Osteoblast (primary cell): Measurements from ENCODE around the gene SOX5. TPM values are rescaled to one million over a fixed set of nuclear protein-coding genes. Genes with fewer than 3 reads are reported as not detected.

Source experiments
- DNase-seq: peaks from one replicate; pipeline ENCODE4 v3.0.0; 2011; ENCODE audit warnings: low spot score, mixed read lengths; ENCODE audit not compliant: insufficient read length; ENCODE audit errors: missing footprints
- H2AFZ ChIP-seq: 2 replicates; pipeline ENCODE4 v1.6.0; 2011; ENCODE audit warnings: mild to moderate bottlenecking, low read length
- H3K27ac ChIP-seq: 2 replicates; pipeline ENCODE4 v1.5.1; 2011; ENCODE audit warnings: mild to moderate bottlenecking, low read depth, low read length, moderate library complexity
- H3K27me3 ChIP-seq: 2 replicates; pipeline ENCODE4 v1.6.0; 2012; ENCODE audit warnings: mild to moderate bottlenecking, control low read depth, inconsistent platforms, low read length, moderate library complexity; ENCODE audit not compliant: insufficient read depth
- H3K36me3 ChIP-seq: 2 replicates; pipeline ENCODE4 v1.5.1; 2011; ENCODE audit warnings: mild to moderate bottlenecking, low read length, control low read depth, moderate library complexity; ENCODE audit not compliant: insufficient read depth
- H3K4me1 ChIP-seq: 2 replicates; pipeline ENCODE4 v1.5.1; 2011; ENCODE audit warnings: mild to moderate bottlenecking, low read length, control low read depth, moderate library complexity; ENCODE audit not compliant: insufficient read depth
- H3K4me2 ChIP-seq: 2 replicates; pipeline ENCODE4 v1.6.0; 2011; ENCODE audit warnings: mild to moderate bottlenecking, low read length; ENCODE audit not compliant: insufficient read depth
- H3K4me3 ChIP-seq: fragments of 200-600 bp; sonication (generic); 3 replicates; pipeline ENCODE4 v1.5.1; 2012; ENCODE audit warnings: mild to moderate bottlenecking, low read length, inconsistent platforms; ENCODE audit not compliant: insufficient read depth
- H3K79me2 ChIP-seq: 2 replicates; pipeline ENCODE4 v1.6.0; 2012; ENCODE audit warnings: mild to moderate bottlenecking, low read length, control low read depth, inconsistent platforms; ENCODE audit not compliant: insufficient read depth
- H3K9me3 ChIP-seq: 2 replicates; pipeline ENCODE4 v1.5.1; 2011; ENCODE audit warnings: low read depth, low read length, control low read depth
- H4K20me1 ChIP-seq: 2 replicates; pipeline ENCODE4 v1.6.0; 2012; ENCODE audit warnings: mild to moderate bottlenecking, low read length, control low read depth; ENCODE audit not compliant: insufficient read depth
- total RNA-seq: library from RNA; depleted of rRNA; stranded (reverse); fragments of >200 nt; gene quantifications from 2 replicates; pipeline ENCODE4 v1.2.3, GENCODE V29; 2012
- TF ChIP-seq, protein P1 (sequence below): IDR thresholded peaks from 2 replicates; pipeline ENCODE4 v1.5.1; 2011; ENCODE audit warnings: mild to moderate bottlenecking, low read depth, low read length, moderate library complexity; ENCODE audit errors: extremely low read depth

The SOX5 gene
- total RNA-seq, 1 donor: 5.1 TPM

DNA sequence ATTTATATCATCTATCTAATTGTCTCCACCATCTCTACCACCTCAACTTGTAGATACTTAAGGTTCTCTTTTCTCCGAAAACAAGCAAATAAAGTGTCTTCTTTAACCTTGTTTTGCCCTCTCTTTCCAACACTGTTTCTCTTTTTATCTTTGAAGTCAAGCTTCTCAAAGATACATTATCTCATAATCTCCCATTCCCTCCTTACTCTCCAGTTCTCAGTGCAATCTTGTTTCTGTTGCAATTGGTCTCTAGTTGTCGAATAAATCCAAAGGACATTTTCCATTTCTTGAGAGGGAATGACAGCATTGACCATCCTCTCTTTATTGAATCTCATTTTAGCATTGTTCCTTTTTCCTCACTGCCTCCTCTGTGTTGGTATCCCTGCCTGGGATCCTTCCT, 383.3 kb downstream of the SOX5 start:
- H3K4me1 ChIP-seq: no peaks in the 10 kb centered on the region
- DNase-seq: no peak
- no peaks in the 10 kb centered on the region for H3K9me3 ChIP-seq
- no peak overlapping the region for H2AFZ ChIP-seq
- no peaks in the 10 kb centered on the region for H3K36me3 ChIP-seq
- H3K4me3 ChIP-seq: no peak overlapping the region
- no peak overlapping the region for H3K27ac ChIP-seq
- H4K20me1 ChIP-seq: no peaks in the 10 kb centered on the region
- no peaks in the 10 kb centered on the region for H3K27me3 ChIP-seq
- TF ChIP-seq, protein P1, sequence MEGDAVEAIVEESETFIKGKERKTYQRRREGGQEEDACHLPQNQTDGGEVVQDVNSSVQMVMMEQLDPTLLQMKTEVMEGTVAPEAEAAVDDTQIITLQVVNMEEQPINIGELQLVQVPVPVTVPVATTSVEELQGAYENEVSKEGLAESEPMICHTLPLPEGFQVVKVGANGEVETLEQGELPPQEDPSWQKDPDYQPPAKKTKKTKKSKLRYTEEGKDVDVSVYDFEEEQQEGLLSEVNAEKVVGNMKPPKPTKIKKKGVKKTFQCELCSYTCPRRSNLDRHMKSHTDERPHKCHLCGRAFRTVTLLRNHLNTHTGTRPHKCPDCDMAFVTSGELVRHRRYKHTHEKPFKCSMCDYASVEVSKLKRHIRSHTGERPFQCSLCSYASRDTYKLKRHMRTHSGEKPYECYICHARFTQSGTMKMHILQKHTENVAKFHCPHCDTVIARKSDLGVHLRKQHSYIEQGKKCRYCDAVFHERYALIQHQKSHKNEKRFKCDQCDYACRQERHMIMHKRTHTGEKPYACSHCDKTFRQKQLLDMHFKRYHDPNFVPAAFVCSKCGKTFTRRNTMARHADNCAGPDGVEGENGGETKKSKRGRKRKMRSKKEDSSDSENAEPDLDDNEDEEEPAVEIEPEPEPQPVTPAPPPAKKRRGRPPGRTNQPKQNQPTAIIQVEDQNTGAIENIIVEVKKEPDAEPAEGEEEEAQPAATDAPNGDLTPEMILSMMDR: no peak
- no peaks in the 10 kb centered on the region for H3K79me2 ChIP-seq
- no peak overlapping the region for H3K4me2 ChIP-seq

DNA sequence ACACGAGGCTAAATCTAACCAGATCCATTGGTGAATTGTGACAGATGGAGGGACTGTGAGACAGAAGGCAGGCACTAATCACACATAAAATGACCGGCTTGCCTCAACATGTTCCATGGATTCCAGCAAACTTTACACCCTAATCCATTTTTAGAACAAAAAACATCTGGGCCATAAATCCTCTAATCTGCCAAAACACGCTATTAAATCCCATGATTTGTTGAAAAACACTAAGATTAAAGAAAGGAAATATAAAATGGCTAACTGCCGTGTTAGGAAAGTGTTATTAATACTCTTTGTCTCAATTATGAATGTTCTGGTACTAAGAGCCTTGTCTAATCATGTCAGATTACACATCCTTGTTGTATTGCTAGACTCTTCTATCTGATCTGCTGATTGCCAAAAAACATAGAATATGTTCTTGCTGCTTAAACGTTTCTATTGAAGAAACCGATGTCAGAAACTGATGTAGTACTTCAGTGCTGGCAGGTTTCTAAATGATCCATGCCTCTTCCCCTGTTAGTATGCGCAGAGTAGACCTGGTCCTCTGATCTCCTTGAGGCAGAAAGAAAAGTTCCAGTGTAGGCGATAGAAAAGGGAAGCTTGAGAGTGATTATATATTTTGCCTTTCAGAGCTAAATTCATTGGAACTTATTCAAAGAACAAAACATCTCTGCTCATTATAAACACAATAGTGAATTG, 384.9 kb downstream of the SOX5 start:
- Histone ChIP-seq H3K27ac (no peak overlapping the region), H3K4me1 (no peaks in the 10 kb centered on the region), H3K9me3 (no peaks in the 10 kb centered on the region), H3K4me2 (no peak overlapping the region), H3K27me3 (no peaks in the 10 kb centered on the region), H3K4me3 (no peak overlapping the region), H2AFZ (no peak overlapping the region), H3K36me3 (no peaks in the 10 kb centered on the region), H3K79me2 (no peaks in the 10 kb centered on the region), H4K20me1 (no peaks in the 10 kb centered on the region)
- TF ChIP-seq, protein P1: no peak
- DNase-seq: no peak

DNA sequence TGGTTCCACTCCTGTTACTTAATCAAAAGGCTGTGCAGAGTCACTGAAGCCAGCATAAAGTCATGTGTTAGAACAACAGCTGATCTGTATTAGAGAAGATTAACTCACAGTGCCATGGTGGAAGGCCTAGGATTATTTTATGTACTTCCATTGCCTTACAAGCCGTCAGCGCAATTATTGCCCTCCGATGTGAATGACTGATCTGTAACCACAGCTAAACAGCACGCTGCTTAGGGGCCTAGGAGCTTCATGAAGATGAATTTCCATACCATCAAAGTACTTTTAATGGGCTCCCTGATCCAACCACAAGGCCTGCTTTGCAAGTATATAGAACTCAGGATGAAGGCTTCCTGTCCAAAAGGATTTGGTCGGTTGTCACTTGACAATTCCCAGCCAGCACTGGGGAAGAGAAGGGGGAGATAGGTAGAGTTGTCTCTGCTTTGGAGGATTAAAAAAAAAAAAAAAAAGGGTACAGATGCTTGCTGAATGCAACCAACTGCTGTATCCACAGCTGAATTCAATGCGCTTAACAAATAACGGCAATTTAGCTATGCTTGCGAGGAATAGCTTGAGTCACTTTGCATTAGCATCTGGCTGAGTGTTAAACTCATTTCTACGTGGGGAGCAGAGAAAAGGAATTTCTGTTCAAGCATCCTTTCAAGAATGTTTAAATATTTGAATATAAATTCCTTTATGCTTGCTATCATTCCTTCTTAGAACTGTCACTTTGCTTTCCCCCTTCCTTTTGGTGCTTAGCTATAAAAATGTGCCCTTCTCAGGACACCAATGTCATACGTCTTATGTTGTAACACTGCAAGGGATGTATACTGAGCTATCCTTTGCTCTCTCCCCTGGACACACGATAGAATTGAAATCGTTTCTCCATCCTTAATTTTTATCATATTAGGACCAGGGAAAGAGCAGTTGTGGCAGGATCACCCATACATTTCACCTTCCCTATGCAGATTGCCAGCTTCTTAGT, 387.8 kb downstream of the SOX5 start:
- no peaks in the 10 kb centered on the region for H3K9me3 ChIP-seq
- H4K20me1 ChIP-seq: no peaks in the 10 kb centered on the region
- TF ChIP-seq, protein P1: no peak
- no peak overlapping the region for H3K4me3 ChIP-seq
- no peaks in the 10 kb centered on the region for H3K79me2 ChIP-seq
- DNase-seq: no peak
- no peaks in the 10 kb centered on the region for H3K36me3 ChIP-seq
- no peaks in the 10 kb centered on the region for H3K4me1 ChIP-seq
- H3K27ac ChIP-seq: no peak overlapping the region
- no peak overlapping the region for H2AFZ ChIP-seq
- H3K4me2 ChIP-seq: no peak overlapping the region
- H3K27me3 ChIP-seq: no peaks in the 10 kb centered on the region

DNA sequence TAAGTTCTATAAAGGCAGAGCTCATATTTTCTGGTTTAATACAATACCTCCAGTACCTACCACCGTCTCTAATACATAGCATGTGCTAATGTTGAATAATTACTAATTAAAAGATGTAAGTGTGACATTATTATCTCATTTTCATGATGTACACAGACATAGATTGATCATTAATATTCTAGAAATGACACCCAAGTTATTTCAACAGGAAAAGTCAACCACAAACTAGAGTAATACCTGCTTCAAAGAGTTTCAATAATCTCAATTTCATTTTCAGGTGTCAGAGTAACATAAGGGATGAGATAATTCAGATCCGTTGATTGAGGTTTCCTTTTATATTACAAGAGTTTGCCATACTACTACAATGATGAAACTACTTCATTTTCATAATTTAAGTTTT, 388.9 kb downstream of the SOX5 start:
- TF ChIP-seq, protein P1: no peak
- Histone ChIP-seq H3K79me2 (no peaks in the 10 kb centered on the region), H3K4me2 (no peak overlapping the region), H2AFZ (no peak overlapping the region), H3K4me1 (no peaks in the 10 kb centered on the region), H3K36me3 (no peaks in the 10 kb centered on the region), H3K27ac (no peak overlapping the region), H4K20me1 (no peaks in the 10 kb centered on the region), H3K4me3 (no peak overlapping the region), H3K9me3 (no peaks in the 10 kb centered on the region), H3K27me3 (no peaks in the 10 kb centered on the region)
- DNase-seq: no peak
